ENCODE results near the gene CFAP65.

CFAP65 gene

DNA sequence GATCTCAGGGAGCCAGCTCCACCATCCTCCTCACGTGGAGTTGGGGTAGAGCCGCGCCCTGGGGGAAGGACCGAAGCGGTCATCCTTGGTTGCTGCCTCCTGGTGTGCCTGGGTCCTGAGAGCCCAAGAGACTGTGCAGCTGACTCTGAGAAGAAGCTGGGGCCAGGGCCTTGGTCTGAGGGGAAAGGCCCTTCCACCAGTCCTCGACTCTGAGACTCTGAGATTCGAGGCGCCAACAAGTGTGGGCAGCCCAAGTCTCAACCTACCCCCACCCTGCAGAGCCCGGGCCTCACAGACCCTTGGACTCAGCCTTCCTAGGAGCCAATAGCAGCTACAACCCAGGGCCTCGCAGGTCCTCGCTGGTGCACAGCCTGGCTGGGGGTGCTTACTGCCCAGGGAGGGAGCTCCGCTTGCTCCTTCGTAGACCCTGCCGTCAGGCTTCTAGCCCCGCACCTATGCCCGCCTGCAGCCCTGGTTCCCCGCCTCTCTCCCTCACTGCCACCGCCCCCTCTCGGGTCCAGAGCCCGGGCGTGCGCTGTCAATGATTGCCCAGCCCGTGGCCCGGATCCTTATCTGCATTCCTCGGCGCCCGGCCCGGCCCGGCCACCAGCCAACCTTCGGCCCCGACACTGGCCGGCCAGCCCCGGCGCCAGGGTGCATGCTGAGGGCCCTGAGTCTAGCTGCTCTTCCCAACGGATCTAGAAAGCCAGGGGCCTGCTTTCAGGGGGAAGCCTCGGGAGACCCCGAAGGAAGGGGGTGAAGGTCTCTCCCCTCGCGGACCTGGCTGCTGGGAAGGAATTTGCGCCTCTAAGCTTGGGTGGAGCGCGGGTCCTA lies 17.4 kb upstream of the CFAP65 start:
- no CpG with 5 or more reads among the region's 42 CpGs for WGBS (ENCODE audit: extremely low coverage, insufficient coverage, insufficient read length)

DNA sequence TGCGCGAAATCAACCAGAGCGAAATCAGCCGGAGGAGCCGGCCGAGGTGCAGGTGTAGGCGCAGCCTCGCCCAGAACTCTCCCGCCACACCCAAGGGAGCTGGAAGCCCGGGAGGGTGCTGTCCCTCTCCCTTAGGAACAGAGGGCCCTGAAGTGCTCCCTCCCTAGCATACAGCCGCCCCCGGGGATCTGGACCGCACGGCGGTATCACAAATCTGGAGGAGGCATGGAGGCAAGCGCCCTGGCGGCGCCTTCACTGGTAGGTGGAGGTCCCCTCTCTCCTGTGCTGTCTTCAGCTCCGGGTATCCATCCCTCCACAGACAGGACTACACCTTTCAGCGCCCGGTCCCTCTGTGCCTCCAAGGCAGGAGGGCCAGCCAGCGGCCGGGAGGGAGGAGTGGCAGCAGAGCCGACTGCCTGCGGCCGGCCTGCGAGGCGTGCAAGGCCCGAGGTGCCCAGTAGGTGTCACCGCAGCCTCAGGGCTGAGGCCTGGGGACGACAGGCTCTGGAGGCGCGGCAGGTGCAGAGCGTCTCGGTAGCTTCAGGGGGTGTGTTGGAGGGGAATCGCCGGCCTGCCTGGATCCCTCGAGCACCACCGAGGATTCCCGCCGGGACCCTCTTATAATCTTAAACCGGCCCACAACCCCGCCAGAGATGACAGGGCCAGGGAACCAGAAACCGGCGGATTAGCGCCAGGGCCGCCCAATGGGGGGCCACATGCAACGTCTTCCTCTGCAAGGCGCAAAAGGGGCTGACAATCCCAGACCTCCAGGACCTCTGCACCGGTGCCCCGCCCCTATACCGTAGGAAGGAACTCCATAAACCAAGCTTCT lies 16.6 kb upstream of the CFAP65 start:
- H2BK12ac ChIP-seq (ENCODE audit: low read length), result no peak overlapping the region
- H4K8ac ChIP-seq (ENCODE audit: low read depth, low read length), result no peak overlapping the region
- H3K14ac ChIP-seq (ENCODE audit: low read length), result no peak overlapping the region
- no peaks in the 10 kb centered on the region for H3K79me1 ChIP-seq (ENCODE audit: low read length)
- H2AK5ac ChIP-seq (ENCODE audit: low read length), result no peak overlapping the region
- no peak overlapping the region for H4K12ac ChIP-seq (ENCODE audit: low read depth, low read length)
- H3K4me1 ChIP-seq (ENCODE audit: control insufficient read depth in 1 of 2, insufficient read depth in 2 of 2, low read length in 2 of 2), result peaks cover 0 to 2% of the 10 kb centered on the region in 2 experiments
- no peak overlapping the region for H3K27ac ChIP-seq (ENCODE audit: low read depth, low read length)
- H3K79me2 ChIP-seq (ENCODE audit: control insufficient read depth, insufficient read depth, low read length, poor library complexity), result no peaks in the 10 kb centered on the region
- H3K4me2 ChIP-seq (ENCODE audit: low read length), result no peak overlapping the region
- no peak overlapping the region for H2BK120ac ChIP-seq (ENCODE audit: insufficient read depth, low read length, poor library complexity)
- no peak overlapping the region for H2AFZ ChIP-seq (ENCODE audit: insufficient read depth, low read length, poor library complexity)
- no peaks in the 10 kb centered on the region for H3K36me3 ChIP-seq (ENCODE audit: control insufficient read depth in 1 of 2, insufficient read depth in 2 of 2, low read length in 2 of 2)
- no CpG with 5 or more reads among the region's 52 CpGs for WGBS (ENCODE audit: extremely low coverage, insufficient coverage, insufficient read length)
- peaks cover 68% of the 10 kb centered on the region for H3K27me3 ChIP-seq (ENCODE audit: insufficient read depth, low read length)
- H3K4ac ChIP-seq (ENCODE audit: low read depth, low read length), result no peak overlapping the region
- H3K23ac ChIP-seq (ENCODE audit: low read length), result no peak overlapping the region
- H4K91ac ChIP-seq (ENCODE audit: low read depth, low read length), result no peak overlapping the region
- H3K9me3 ChIP-seq (ENCODE audit: insufficient read depth, low read depth, low read length), result peaks cover 8% of the 10 kb centered on the region
- no peak overlapping the region for H3K9ac ChIP-seq (ENCODE audit: low read length)
- peak; percentile 75 to 81 for DNase-seq
- H3K4me3 ChIP-seq (ENCODE audit: low read depth, low read length), result no peak overlapping the region
- no peak overlapping the region for H3K18ac ChIP-seq (ENCODE audit: low read length)
- H2BK5ac ChIP-seq (ENCODE audit: low read depth, low read length, poor library complexity), result no peak overlapping the region

More for the DNA sequence above, 17.4 kb upstream of the CFAP65 start:
- Histone ChIP-seq H3K27me3 (ENCODE audit: insufficient read depth, low read length) (peaks cover 75% of the 10 kb centered on the region), H4K12ac (ENCODE audit: low read depth, low read length) (no peak overlapping the region), H3K9me3 (ENCODE audit: insufficient read depth, low read depth, low read length) (peaks cover 8% of the 10 kb centered on the region), H3K14ac (ENCODE audit: low read length) (no peak overlapping the region), H2BK120ac (ENCODE audit: insufficient read depth, low read length, poor library complexity) (no peak overlapping the region), H3K79me1 (ENCODE audit: low read length) (no peaks in the 10 kb centered on the region), H2BK12ac (ENCODE audit: low read length) (no peak overlapping the region), H3K36me3 (ENCODE audit: control insufficient read depth in 1 of 2, insufficient read depth in 2 of 2, low read length in 2 of 2) (no peaks in the 10 kb centered on the region), H4K8ac (ENCODE audit: low read depth, low read length) (no peak overlapping the region), H2BK5ac (ENCODE audit: low read depth, low read length, poor library complexity) (no peak overlapping the region), H3K4me3 (ENCODE audit: low read depth, low read length) (no peak overlapping the region), H3K27ac (ENCODE audit: low read depth, low read length) (no peak overlapping the region), H3K9ac (ENCODE audit: low read length) (no peak overlapping the region), H3K4me2 (ENCODE audit: low read length) (no peak overlapping the region), H3K4me1 (ENCODE audit: control insufficient read depth in 1 of 2, insufficient read depth in 2 of 2, low read length in 2 of 2) (peaks cover 0 to 2% of the 10 kb centered on the region in 2 experiments), H3K4ac (ENCODE audit: low read depth, low read length) (no peak overlapping the region), H2AK5ac (ENCODE audit: low read length) (no peak overlapping the region), H3K23ac (ENCODE audit: low read length) (no peak overlapping the region), H2AFZ (ENCODE audit: insufficient read depth, low read length, poor library complexity) (no peak overlapping the region), H3K79me2 (ENCODE audit: control insufficient read depth, insufficient read depth, low read length, poor library complexity) (no peaks in the 10 kb centered on the region), H3K18ac (ENCODE audit: low read length) (no peak overlapping the region), H4K91ac (ENCODE audit: low read depth, low read length) (no peak overlapping the region)
- peak in 1 of 2 donors; percentile 39 for DNase-seq

DNA sequence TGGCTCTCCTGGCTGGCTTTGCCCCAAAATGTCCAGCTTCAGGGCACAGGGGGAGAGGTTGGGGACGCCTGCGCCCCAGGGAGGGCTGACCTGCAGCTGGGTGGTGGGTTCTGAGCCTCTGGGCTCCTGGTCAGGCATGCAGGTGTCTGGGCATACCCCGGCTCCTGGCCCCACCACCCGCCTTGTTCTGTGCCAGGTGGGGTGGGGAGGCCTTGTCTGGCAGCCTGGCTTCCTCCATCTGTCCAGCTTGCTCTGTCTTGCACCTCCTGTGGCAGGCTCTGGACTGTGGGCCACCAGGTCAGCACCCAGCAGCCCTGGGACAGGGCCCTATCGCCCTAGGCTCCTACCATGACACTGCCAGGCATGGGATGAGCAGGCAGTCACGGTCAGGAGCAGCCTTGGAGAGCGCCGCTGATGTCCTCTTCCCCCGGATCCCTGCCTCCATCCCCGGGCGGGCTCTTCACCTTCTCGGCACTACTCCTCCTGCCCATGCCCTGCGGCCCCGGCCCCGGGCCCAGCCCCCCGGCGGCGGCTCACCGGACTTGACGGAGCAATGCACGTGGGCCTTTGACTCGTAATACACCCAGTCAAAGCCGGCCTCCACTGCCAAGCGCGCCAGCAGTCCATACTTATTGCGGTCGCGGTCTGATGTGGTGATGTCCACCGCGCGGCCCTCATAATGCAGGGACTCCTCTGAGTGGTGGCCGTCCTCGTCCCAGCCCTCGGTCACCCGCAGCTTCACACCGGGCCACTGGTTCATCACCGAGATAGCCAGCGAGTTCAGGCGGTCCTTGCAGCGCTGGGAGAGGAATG lies 15.8 kb upstream of the CFAP65 start:
- Histone ChIP-seq H3K4me3 (ENCODE audit: low read depth, low read length) (no peak overlapping the region), H2BK5ac (ENCODE audit: low read depth, low read length, poor library complexity) (no peak overlapping the region), H2BK120ac (ENCODE audit: insufficient read depth, low read length, poor library complexity) (no peak overlapping the region), H3K27me3 (ENCODE audit: insufficient read depth, low read length) (peaks cover 63% of the 10 kb centered on the region), H3K9me3 (ENCODE audit: insufficient read depth, low read depth, low read length) (peaks cover 8% of the 10 kb centered on the region), H4K8ac (ENCODE audit: low read depth, low read length) (no peak overlapping the region), H3K14ac (ENCODE audit: low read length) (no peak overlapping the region), H4K91ac (ENCODE audit: low read depth, low read length) (no peak overlapping the region), H3K4me1 (ENCODE audit: control insufficient read depth in 1 of 2, insufficient read depth in 2 of 2, low read length in 2 of 2) (peaks cover 0 to 2% of the 10 kb centered on the region in 2 experiments), H3K36me3 (ENCODE audit: control insufficient read depth in 1 of 2, insufficient read depth in 2 of 2, low read length in 2 of 2) (no peaks in the 10 kb centered on the region), H3K23ac (ENCODE audit: low read length) (no peak overlapping the region), H3K4me2 (ENCODE audit: low read length) (no peak overlapping the region), H3K79me2 (ENCODE audit: control insufficient read depth, insufficient read depth, low read length, poor library complexity) (no peaks in the 10 kb centered on the region), H2BK12ac (ENCODE audit: low read length) (no peak overlapping the region), H3K18ac (ENCODE audit: low read length) (no peak overlapping the region), H4K12ac (ENCODE audit: low read depth, low read length) (no peak overlapping the region), H2AFZ (ENCODE audit: insufficient read depth, low read length, poor library complexity) (no peak overlapping the region), H2AK5ac (ENCODE audit: low read length) (no peak overlapping the region), H3K79me1 (ENCODE audit: low read length) (no peaks in the 10 kb centered on the region), H3K4ac (ENCODE audit: low read depth, low read length) (no peak overlapping the region), H3K9ac (ENCODE audit: low read length) (no peak overlapping the region), H3K27ac (ENCODE audit: low read depth, low read length) (no peak overlapping the region)
- WGBS (ENCODE audit: extremely low coverage, insufficient coverage, insufficient read length), result no CpG with 5 or more reads among the region's 40 CpGs
- no peak for DNase-seq

DNA sequence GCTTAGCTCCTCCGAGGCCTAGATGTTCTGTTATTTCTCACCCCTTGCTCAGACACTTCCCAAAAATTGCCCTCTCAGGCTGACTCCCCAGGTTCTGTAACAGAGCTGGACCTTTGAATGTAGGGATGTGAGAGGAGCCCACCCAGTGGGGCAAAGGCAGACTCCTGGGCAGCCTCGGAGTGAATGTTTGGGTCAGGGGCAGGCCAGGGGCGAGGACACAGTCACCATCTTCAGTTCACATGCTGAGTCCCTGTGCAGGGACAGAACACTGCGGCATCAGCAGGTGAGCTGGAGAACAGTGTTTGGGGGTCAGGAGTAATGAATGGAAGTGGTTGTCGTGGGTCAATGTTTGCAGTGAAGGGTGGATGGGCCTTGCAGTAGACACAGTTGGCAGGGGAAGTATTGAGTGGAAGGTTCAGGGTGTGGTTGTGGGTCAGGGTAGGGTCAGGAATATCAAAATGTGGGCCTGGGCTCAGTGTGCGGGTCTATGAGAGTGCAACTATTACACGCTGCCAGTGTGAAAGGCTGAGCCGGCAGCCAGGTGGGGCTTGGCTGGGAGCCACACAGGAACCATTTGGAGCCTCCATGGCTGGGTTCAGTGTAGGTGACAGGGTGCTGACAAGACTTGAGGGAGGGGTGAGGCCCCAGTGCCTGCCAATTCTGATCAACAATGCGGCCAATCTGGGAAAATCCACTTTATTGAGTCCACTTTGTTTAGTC lies 15.0 kb upstream of the CFAP65 start:
- peaks cover 0 to 2% of the 10 kb centered on the region in 2 experiments for H3K4me1 ChIP-seq (ENCODE audit: control insufficient read depth in 1 of 2, insufficient read depth in 2 of 2, low read length in 2 of 2)
- no CpG with 5 or more reads among the region's 9 CpGs for WGBS (ENCODE audit: extremely low coverage, insufficient coverage, insufficient read length)
- DNase-seq, result no peak
- no peak overlapping the region for H2BK12ac ChIP-seq (ENCODE audit: low read length)
- H3K27me3 ChIP-seq (ENCODE audit: insufficient read depth, low read length), result peaks cover 58% of the 10 kb centered on the region
- H2AK5ac ChIP-seq (ENCODE audit: low read length), result no peak overlapping the region
- H3K4ac ChIP-seq (ENCODE audit: low read depth, low read length), result no peak overlapping the region
- H3K79me1 ChIP-seq (ENCODE audit: low read length), result no peaks in the 10 kb centered on the region
- H3K9ac ChIP-seq (ENCODE audit: low read length), result no peak overlapping the region
- no peak overlapping the region for H4K12ac ChIP-seq (ENCODE audit: low read depth, low read length)
- H3K4me2 ChIP-seq (ENCODE audit: low read length), result no peak overlapping the region
- H3K9me3 ChIP-seq (ENCODE audit: insufficient read depth, low read depth, low read length), result peaks cover 8% of the 10 kb centered on the region
- H3K36me3 ChIP-seq (ENCODE audit: control insufficient read depth in 1 of 2, insufficient read depth in 2 of 2, low read length in 2 of 2), result no peaks in the 10 kb centered on the region
- no peak overlapping the region for H3K27ac ChIP-seq (ENCODE audit: low read depth, low read length)
- H3K14ac ChIP-seq (ENCODE audit: low read length), result no peak overlapping the region
- H3K23ac ChIP-seq (ENCODE audit: low read length), result no peak overlapping the region
- H3K4me3 ChIP-seq (ENCODE audit: low read depth, low read length), result no peak overlapping the region
- H3K18ac ChIP-seq (ENCODE audit: low read length), result no peak overlapping the region
- H4K91ac ChIP-seq (ENCODE audit: low read depth, low read length), result no peak overlapping the region
- H2AFZ ChIP-seq (ENCODE audit: insufficient read depth, low read length, poor library complexity), result no peak overlapping the region
- no peaks in the 10 kb centered on the region for H3K79me2 ChIP-seq (ENCODE audit: control insufficient read depth, insufficient read depth, low read length, poor library complexity)
- H4K8ac ChIP-seq (ENCODE audit: low read depth, low read length), result no peak overlapping the region
- H2BK120ac ChIP-seq (ENCODE audit: insufficient read depth, low read length, poor library complexity), result no peak overlapping the region
- no peak overlapping the region for H2BK5ac ChIP-seq (ENCODE audit: low read depth, low read length, poor library complexity)

Data from trophoblast cell (in vitro differentiated cells and primary cell).